Measurements from ENCODE around the gene ASXL2. TPM values are rescaled to one million over a fixed set of nuclear protein-coding genes. Genes with fewer than 3 reads are reported as not detected.

Gene ASXL2
- total and polyA plus RNA-seq, 2 donors from 2014 or later: 2.6 to 41.0 TPM

DNA sequence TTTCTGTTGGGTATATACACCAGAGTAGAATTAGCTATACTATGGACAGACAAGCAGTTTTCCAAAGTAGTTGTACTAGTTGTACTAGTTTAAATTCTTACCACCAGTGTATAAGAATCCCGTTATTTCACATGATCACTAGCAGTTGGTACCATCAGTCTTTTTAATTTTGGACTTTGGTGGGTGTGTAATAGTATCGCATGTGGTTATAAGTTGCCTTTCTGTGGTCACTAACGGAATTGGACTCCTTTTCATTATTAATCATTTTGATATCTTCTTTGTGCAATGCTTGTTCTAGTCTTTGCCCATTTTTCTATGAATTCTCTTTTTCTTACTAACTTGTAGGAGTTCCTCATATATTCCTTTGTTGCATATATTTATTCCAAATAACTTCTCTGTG is 89.8 kb downstream of the ASXL2 start:
- intact Hi-C loops (cut with DNase I): no loop called here
- TF ChIP-seq, protein P1, sequence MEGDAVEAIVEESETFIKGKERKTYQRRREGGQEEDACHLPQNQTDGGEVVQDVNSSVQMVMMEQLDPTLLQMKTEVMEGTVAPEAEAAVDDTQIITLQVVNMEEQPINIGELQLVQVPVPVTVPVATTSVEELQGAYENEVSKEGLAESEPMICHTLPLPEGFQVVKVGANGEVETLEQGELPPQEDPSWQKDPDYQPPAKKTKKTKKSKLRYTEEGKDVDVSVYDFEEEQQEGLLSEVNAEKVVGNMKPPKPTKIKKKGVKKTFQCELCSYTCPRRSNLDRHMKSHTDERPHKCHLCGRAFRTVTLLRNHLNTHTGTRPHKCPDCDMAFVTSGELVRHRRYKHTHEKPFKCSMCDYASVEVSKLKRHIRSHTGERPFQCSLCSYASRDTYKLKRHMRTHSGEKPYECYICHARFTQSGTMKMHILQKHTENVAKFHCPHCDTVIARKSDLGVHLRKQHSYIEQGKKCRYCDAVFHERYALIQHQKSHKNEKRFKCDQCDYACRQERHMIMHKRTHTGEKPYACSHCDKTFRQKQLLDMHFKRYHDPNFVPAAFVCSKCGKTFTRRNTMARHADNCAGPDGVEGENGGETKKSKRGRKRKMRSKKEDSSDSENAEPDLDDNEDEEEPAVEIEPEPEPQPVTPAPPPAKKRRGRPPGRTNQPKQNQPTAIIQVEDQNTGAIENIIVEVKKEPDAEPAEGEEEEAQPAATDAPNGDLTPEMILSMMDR (IDR thresholded peaks at IDR 0.05; ENCODE audit: borderline replicate concordance, extremely low read depth, insufficient read depth): no peak
- H3K27me3 ChIP-seq (ENCODE audit: control insufficient read depth, insufficient read depth, low read length): no peaks in the 10 kb centered on the region
- no peak overlapping the region for H3K27ac ChIP-seq (ENCODE audit: low read depth in 2 of 2, low read length in 2 of 2)
- no peaks in the 10 kb centered on the region for H3K9me3 ChIP-seq (ENCODE audit: control insufficient read depth in 2 of 3, insufficient read depth in 1 of 3, low read length in 3 of 3)
- H3K9ac ChIP-seq (ENCODE audit: low read length in 3 of 3): no peak overlapping the region
- DNase-seq (no peak), FAIRE-seq (no peak)
- no peaks in the 10 kb centered on the region for H3K4me1 ChIP-seq (ENCODE audit: control insufficient read depth in 2 of 3, insufficient read depth in 2 of 3, low read depth in 1 of 3, low read length in 3 of 3)
- no peaks in the 10 kb centered on the region for H3K36me3 ChIP-seq (ENCODE audit: control insufficient read depth in 2 of 3, insufficient read depth in 3 of 3, low read length in 3 of 3)
- no peak overlapping the region for H3K4me3 ChIP-seq (ENCODE audit: low read length in 3 of 3)

DNA sequence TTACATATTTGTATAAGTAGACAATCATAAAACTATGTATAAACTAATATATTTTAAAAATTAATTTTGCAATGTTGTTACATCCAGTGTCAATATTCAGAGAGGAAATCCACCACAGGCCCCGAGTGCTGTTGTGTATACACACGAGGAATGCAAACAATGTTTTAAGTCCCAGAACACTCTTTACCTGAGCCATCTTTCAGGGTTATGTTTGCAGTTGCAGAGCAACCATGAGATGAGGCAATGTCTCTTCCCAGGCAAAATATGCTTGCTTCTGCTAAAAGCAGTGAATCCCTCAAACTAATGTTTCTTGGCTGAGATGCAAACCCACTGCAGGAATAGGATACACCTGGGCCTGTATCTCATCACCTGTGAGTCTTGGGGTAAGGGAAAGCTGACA is 91.3 kb downstream of the ASXL2 start:
- no peak overlapping the region for H3K27ac ChIP-seq (ENCODE audit: low read depth in 2 of 2, low read length in 2 of 2)
- TF ChIP-seq, protein P1 (IDR thresholded peaks at IDR 0.05; ENCODE audit: borderline replicate concordance, extremely low read depth, insufficient read depth): no peak
- H3K27me3 ChIP-seq (ENCODE audit: control insufficient read depth, insufficient read depth, low read length): no peaks in the 10 kb centered on the region
- H3K4me1 ChIP-seq (ENCODE audit: control insufficient read depth in 2 of 3, insufficient read depth in 2 of 3, low read depth in 1 of 3, low read length in 3 of 3): no peaks in the 10 kb centered on the region
- no peak for DNase-seq
- H3K36me3 ChIP-seq (ENCODE audit: control insufficient read depth in 2 of 3, insufficient read depth in 3 of 3, low read length in 3 of 3): no peaks in the 10 kb centered on the region
- no peaks in the 10 kb centered on the region for H3K9me3 ChIP-seq (ENCODE audit: control insufficient read depth in 2 of 3, insufficient read depth in 1 of 3, low read length in 3 of 3)
- intact Hi-C loops (cut with DNase I): no loop called here
- no peak for FAIRE-seq
- no peak overlapping the region for H3K9ac ChIP-seq (ENCODE audit: low read length in 3 of 3)
- H3K4me3 ChIP-seq (ENCODE audit: low read length in 3 of 3): no peak overlapping the region

DNA sequence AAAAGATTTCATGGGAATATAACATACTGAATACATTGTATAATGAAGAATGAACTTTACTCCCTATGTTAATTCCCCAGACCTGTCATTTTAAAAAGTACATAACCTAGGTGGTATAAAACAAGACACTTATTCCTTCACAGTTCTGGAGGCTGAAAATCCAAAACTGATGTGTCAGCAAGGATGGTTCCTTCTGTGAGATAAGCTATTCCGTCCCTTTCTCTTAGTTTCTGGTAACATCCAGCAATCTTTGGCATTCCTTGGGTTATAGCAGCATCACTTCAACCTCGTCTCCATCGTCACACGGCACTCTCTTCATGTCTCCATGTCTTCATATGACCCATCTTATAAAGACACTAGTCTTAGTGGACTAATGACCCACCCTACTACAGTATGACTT is 93.9 kb downstream of the ASXL2 start:
- intact Hi-C loops (cut with DNase I): no loop called here
- H3K36me3 ChIP-seq (ENCODE audit: control insufficient read depth in 2 of 3, insufficient read depth in 3 of 3, low read length in 3 of 3): no peaks in the 10 kb centered on the region
- DNase-seq: no peak
- H3K9me3 ChIP-seq (ENCODE audit: control insufficient read depth in 2 of 3, insufficient read depth in 1 of 3, low read length in 3 of 3): no peaks in the 10 kb centered on the region
- FAIRE-seq: no peak
- TF ChIP-seq, protein P1 (IDR thresholded peaks at IDR 0.05; ENCODE audit: borderline replicate concordance, extremely low read depth, insufficient read depth): no peak
- no peak overlapping the region for H3K4me3 ChIP-seq (ENCODE audit: low read length in 3 of 3)
- no peak overlapping the region for H3K27ac ChIP-seq (ENCODE audit: low read depth in 2 of 2, low read length in 2 of 2)
- H3K4me1 ChIP-seq (ENCODE audit: control insufficient read depth in 2 of 3, insufficient read depth in 2 of 3, low read depth in 1 of 3, low read length in 3 of 3): no peaks in the 10 kb centered on the region
- H3K27me3 ChIP-seq (ENCODE audit: control insufficient read depth, insufficient read depth, low read length): no peaks in the 10 kb centered on the region
- H3K9ac ChIP-seq (ENCODE audit: low read length in 3 of 3): no peak overlapping the region

DNA sequence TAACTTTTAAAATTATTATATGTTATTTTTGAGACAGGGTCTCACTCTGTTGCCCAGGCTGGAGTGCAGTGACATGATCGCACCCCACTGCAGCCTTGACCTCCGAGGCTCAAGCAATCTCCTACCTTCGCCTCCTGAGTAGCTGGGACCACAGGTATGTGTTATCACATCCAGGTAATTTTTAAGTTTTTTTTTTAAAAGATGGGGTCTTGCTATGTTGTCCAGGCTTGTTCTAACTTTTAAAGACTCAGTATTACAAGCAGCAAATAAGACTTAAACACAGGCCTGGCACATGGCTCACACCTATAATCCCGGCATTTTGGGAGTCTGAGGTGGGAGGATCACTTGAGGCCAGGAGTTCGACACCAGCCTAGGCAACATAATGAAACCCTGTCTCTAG is 101.2 kb downstream of the ASXL2 start:
- intact Hi-C loops (cut with DNase I): no loop called here
- no peaks in the 10 kb centered on the region for H3K9me3 ChIP-seq (ENCODE audit: control insufficient read depth in 2 of 3, insufficient read depth in 1 of 3, low read length in 3 of 3)
- H3K9ac ChIP-seq (ENCODE audit: low read length in 3 of 3): no peak overlapping the region
- H3K36me3 ChIP-seq (ENCODE audit: control insufficient read depth in 2 of 3, insufficient read depth in 3 of 3, low read length in 3 of 3): no peaks in the 10 kb centered on the region
- TF ChIP-seq, protein P1 (IDR thresholded peaks at IDR 0.05; ENCODE audit: borderline replicate concordance, extremely low read depth, insufficient read depth): no peak
- H3K4me3 ChIP-seq (ENCODE audit: low read length in 3 of 3): no peak overlapping the region
- DNase-seq (no peak), FAIRE-seq (no peak)
- no peaks in the 10 kb centered on the region for H3K4me1 ChIP-seq (ENCODE audit: control insufficient read depth in 2 of 3, insufficient read depth in 2 of 3, low read depth in 1 of 3, low read length in 3 of 3)
- H3K27ac ChIP-seq (ENCODE audit: low read depth in 2 of 2, low read length in 2 of 2): no peak overlapping the region
- H3K27me3 ChIP-seq (ENCODE audit: control insufficient read depth, insufficient read depth, low read length): no peaks in the 10 kb centered on the region

Measured in kidney (tissue), 14 donors.